Sigmoid colon (tissue), 3 donors: ENCODE data around the gene SSU72.

Experiments
- POLR2A ChIP-seq, 2 donors: fragments of 450-650 bp; IDR thresholded peaks; one replicate each; pipeline ENCODE4 v1.6.1; 2016; ENCODE audit warnings: antibody characterized with exemption in 2 of 2, mild to moderate bottlenecking in 2 of 2, moderate library complexity in 2 of 2
- TF ChIP-seq, protein P1 (sequence below), 4 experiments: fragments of 450-650 bp in 3 of 4; fragments of 200-600 bp in 1 of 4; IDR thresholded peaks; one replicate each; pipeline ENCODE4 v1.5.1; 2016 to 2019; ENCODE audit warnings: antibody characterized with exemption in 4 of 4, mild to moderate bottlenecking in 3 of 4, moderate library complexity in 2 of 4

DNA sequence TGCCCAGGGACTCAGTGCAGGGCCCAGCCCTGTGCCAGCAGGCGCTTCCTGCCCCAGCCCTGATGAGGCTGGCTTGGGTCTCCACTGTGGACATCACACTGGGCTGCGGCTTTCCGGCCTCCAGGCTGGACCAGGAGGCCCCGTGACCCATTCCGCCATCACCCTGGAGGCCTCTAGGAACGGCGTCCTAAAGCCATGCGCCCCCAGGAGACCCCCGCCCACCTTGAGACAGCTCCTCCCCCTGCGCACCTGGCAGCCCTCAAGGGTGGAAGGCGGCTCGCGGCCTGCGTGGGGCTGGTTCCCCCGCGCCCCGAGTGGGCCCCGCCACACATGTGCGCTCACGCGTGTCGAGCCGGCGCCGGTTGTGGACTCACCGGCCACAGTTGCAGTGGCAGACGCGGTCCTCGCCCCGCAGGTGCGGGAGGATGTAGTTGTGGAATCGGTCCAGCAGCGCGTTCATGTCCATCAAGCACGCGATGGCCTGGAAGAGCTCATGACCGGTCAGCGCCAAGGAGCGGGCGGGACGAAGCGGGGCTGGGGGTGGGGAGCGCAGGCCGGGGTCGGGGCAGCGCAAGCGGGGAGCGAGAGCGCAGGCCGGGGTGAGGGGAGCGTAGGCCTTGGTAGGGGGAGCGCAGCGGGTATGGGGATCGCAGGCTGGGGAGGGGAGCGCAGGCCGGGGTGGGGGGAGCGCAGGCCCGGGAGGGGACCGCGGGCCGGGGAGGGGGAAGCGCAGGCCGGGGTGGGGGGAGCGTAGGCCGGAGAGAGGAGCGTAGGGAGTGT, 35.2 kb downstream of the SSU72 start:
- TF ChIP-seq, protein P1, sequence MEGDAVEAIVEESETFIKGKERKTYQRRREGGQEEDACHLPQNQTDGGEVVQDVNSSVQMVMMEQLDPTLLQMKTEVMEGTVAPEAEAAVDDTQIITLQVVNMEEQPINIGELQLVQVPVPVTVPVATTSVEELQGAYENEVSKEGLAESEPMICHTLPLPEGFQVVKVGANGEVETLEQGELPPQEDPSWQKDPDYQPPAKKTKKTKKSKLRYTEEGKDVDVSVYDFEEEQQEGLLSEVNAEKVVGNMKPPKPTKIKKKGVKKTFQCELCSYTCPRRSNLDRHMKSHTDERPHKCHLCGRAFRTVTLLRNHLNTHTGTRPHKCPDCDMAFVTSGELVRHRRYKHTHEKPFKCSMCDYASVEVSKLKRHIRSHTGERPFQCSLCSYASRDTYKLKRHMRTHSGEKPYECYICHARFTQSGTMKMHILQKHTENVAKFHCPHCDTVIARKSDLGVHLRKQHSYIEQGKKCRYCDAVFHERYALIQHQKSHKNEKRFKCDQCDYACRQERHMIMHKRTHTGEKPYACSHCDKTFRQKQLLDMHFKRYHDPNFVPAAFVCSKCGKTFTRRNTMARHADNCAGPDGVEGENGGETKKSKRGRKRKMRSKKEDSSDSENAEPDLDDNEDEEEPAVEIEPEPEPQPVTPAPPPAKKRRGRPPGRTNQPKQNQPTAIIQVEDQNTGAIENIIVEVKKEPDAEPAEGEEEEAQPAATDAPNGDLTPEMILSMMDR (IDR thresholded peaks at IDR 0.05), result no peak
- no peak for TF ChIP-seq POLR2A (IDR thresholded peaks at IDR 0.05)
